DOHH2 (cell line): ENCODE data around the gene FHOD3.

Experiments used
- H3F3A ChIP-seq: fragments of 200-600 bp; sonication (generic), shearing (Covaris generic); 2 replicates; pipeline ENCODE4 v1.6.0; 2016; ENCODE audit warnings: antibody characterized with exemption, mild to moderate bottlenecking; ENCODE audit not compliant: control insufficient read depth, insufficient read depth
- H3K27ac ChIP-seq: fragments of 200-600 bp; sonication (generic); 2 replicates; pipeline ENCODE4 v1.5.1; 2014; ENCODE audit warnings: low read depth, mild to moderate bottlenecking, low read length, moderate library complexity
- H3K27me3 ChIP-seq: fragments of 200-600 bp; sonication (generic); 2 replicates; pipeline ENCODE4 v1.6.1; 2014; ENCODE audit warnings: mild to moderate bottlenecking, low read length, mixed read lengths; ENCODE audit not compliant: control insufficient read depth
- H3K36me3 ChIP-seq: fragments of 200-600 bp; sonication (generic); 2 replicates; pipeline ENCODE4 v1.6.1; 2014; ENCODE audit warnings: mild to moderate bottlenecking, low read length, moderate library complexity, mixed read lengths; ENCODE audit not compliant: control insufficient read depth
- H3K4me1 ChIP-seq: fragments of 200-600 bp; sonication (generic); 2 replicates; pipeline ENCODE4 v1.6.1; 2014; ENCODE audit warnings: mild to moderate bottlenecking, low read length, mixed read lengths; ENCODE audit not compliant: control insufficient read depth
- H3K4me2 ChIP-seq: fragments of 200-600 bp; sonication (generic); 2 replicates; pipeline ENCODE4 v1.6.0; 2014; ENCODE audit warnings: mild to moderate bottlenecking, low read length, moderate library complexity
- H3K4me3 ChIP-seq: fragments of 200-600 bp; sonication (generic); 2 replicates; pipeline ENCODE4 v1.5.1; 2014; ENCODE audit warnings: mild to moderate bottlenecking, low read length, mixed read lengths
- H3K79me2 ChIP-seq: fragments of 200-600 bp; sonication (generic); 2 replicates; pipeline ENCODE4 v1.6.1; 2014; ENCODE audit warnings: mild to moderate bottlenecking, low read length, mixed read lengths; ENCODE audit not compliant: control insufficient read depth
- H3K9me2 ChIP-seq: fragments of 200-600 bp; sonication (generic); replicated peaks from 2 replicates; pipeline ENCODE4 v1.6.1; 2014; ENCODE audit warnings: mild to moderate bottlenecking, low read length, mixed read lengths; ENCODE audit not compliant: control insufficient read depth
- H3K9me3 ChIP-seq: fragments of 200-600 bp; sonication (generic); 2 replicates; pipeline ENCODE4 v1.6.1; 2014; ENCODE audit warnings: antibody characterized with exemption, low read length, mixed read lengths; ENCODE audit not compliant: control insufficient read depth, insufficient read depth
- H4K20me1 ChIP-seq: fragments of 200-600 bp; sonication (generic); 2 replicates; pipeline ENCODE4 v1.6.0; 2014; ENCODE audit warnings: low read depth, mild to moderate bottlenecking, antibody characterized with exemption, low read length, moderate library complexity; ENCODE audit not compliant: control insufficient read depth, insufficient read depth
- EZH2phosphoT487 ChIP-seq: fragments of 200-600 bp; sonication (generic); IDR thresholded peaks from 2 replicates; pipeline ENCODE4 v1.6.1; 2017; ENCODE audit warnings: borderline replicate concordance, mild to moderate bottlenecking, antibody characterized with exemption, low read length, moderate library complexity, mixed read lengths
- TF ChIP-seq, protein P1 (sequence below): fragments of 200-600 bp; sonication (generic); IDR thresholded peaks from one replicate; pipeline ENCODE4 v1.5.1; 2014; ENCODE audit warnings: antibody characterized with exemption, mild to moderate bottlenecking, low read depth, low read length; ENCODE audit not compliant: poor library complexity, severe bottlenecking

FHOD3 gene

DNA sequence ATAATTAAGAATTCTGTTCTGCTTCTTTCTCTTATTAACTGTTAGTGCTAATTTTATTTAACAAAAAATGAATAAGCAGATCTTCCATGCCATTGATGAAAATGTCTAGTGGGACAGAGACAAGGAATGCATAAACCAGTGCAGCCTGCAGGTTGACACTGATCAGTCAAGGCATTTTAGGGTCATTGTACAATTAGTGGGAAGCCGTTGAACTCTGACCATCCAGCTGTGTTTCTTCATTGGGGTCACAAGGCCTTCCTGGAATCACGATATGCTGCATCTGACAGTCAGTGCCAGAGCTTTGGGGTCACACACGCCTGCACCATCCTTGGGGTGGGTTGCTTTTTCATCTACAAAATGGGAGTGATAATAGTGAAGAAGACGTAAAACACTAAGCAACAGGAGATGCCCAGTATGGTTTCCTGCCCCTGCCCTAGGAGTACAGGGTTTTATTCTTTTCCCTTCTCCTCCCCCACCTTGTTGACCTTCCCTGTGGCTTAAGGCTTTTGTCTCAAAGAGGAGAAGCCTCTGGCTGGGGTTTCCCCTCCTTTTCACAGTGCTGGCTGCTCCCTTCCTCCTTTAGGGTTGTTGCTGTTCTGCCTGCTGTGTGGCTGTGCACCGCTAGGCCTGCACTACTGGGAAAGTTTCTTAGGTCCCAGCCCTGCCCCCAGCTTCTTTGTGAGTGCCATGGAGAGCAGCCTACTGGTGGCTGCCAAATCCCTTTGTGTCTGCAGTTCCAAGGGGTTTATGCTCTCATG lies 285.7 kb downstream of the FHOD3 start:
- Histone ChIP-seq H3F3A (no peaks in the 10 kb centered on the region), H3K27ac (no peak overlapping the region), H3K36me3 (no peaks in the 10 kb centered on the region), H4K20me1 (no peaks in the 10 kb centered on the region), H3K79me2 (no peaks in the 10 kb centered on the region), H3K9me2 (no peaks in the 10 kb centered on the region), H3K4me3 (no peak overlapping the region), H3K27me3 (no peaks in the 10 kb centered on the region), H3K4me1 (no peaks in the 10 kb centered on the region), H3K4me2 (no peak overlapping the region), H3K9me3 (no peaks in the 10 kb centered on the region)
- no peak for TF ChIP-seq EZH2phosphoT487
- TF ChIP-seq, protein P1, sequence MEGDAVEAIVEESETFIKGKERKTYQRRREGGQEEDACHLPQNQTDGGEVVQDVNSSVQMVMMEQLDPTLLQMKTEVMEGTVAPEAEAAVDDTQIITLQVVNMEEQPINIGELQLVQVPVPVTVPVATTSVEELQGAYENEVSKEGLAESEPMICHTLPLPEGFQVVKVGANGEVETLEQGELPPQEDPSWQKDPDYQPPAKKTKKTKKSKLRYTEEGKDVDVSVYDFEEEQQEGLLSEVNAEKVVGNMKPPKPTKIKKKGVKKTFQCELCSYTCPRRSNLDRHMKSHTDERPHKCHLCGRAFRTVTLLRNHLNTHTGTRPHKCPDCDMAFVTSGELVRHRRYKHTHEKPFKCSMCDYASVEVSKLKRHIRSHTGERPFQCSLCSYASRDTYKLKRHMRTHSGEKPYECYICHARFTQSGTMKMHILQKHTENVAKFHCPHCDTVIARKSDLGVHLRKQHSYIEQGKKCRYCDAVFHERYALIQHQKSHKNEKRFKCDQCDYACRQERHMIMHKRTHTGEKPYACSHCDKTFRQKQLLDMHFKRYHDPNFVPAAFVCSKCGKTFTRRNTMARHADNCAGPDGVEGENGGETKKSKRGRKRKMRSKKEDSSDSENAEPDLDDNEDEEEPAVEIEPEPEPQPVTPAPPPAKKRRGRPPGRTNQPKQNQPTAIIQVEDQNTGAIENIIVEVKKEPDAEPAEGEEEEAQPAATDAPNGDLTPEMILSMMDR, result no peak

DNA sequence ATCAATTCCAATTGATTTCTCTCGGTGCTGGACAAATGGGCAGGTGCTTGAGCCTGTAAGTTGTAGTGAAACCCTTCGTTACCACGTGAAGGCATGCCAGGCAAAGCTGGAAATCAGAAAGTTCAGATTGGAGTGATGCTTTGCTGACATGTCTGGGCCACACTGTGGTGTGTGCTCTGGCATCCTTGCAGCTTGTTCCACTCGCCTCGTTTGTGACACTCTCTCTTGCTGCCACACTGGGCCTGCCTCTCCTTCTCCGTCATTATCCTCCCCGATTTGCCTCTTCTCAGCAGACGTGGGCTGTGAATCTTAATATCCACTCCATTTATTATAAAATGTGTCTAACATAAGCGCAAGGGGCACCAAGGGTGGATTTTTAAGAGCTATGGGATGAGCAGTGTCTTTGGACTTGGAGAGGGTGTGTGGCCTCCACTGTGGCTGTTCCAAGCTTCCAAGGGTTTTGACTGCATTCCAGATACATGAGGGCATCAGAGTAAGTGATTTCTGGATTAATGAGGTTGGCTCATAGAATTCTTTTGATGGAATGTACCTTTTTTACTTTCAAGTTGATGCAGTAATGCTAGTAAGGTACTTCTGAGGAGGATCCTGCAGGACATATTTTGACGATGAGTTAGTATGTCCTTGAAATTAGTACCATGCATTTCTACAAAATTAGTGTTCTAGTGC lies 292.5 kb downstream of the FHOD3 start:
- H3K9me2 ChIP-seq, result no peaks in the 10 kb centered on the region
- H3K79me2 ChIP-seq, result no peaks in the 10 kb centered on the region
- no peak overlapping the region for H3K4me2 ChIP-seq
- no peaks in the 10 kb centered on the region for H3K36me3 ChIP-seq
- no peak overlapping the region for H3K27ac ChIP-seq
- H3K4me3 ChIP-seq, result no peak overlapping the region
- H4K20me1 ChIP-seq, result no peaks in the 10 kb centered on the region
- no peaks in the 10 kb centered on the region for H3K9me3 ChIP-seq
- no peaks in the 10 kb centered on the region for H3K4me1 ChIP-seq
- H3K27me3 ChIP-seq, result no peaks in the 10 kb centered on the region
- TF ChIP-seq, protein P1, result no peak
- no peak for TF ChIP-seq EZH2phosphoT487
- no peaks in the 10 kb centered on the region for H3F3A ChIP-seq

DNA sequence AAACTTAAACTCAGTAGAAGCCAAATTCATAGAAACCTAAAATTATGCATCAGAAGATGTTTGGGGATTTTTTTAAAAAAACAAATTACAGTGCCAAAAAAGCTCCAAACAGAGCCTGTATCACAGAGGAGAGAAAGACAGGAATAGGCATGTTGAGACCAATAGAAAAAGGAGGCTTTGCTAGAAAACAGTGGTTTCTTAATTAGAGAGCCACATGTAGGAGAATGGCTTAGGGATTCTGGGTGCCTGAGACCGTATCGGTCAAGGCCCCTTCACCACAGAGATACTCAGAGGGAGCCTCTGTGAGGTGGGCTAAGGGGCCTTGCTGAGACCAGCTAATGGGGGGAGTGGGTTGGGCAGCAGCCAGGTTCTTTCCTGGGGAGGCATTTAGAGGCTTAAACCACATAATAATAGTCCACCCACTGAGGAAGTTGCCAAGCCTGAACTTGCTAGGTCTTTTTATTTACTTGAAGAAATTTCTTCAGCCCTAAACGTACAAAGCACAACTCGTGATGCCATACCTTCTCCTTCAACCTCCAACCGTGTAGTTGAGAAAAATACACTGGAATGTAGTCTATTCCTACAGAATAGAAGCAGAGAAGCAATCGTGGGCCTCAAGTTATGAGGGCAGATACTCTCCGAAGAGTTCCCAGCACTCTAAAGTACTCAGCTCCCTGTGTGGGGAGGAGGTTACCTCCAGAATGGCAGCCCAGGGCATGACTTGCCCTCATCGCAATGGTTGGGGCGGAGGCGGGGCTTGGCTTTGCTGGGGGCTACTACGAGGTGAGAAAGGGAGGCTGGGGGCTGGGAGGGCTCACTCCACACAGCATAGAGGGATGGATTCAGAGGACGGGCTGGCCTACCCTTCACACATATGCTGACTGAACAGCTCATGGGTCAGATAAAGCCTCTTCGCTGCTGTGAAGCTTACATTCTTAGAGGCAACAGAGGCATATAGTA lies 293.4 kb downstream of the FHOD3 start:
- Histone ChIP-seq H3F3A (no peaks in the 10 kb centered on the region), H3K36me3 (no peaks in the 10 kb centered on the region), H3K4me3 (no peak overlapping the region), H3K9me2 (no peaks in the 10 kb centered on the region), H3K27ac (no peak overlapping the region), H3K79me2 (no peaks in the 10 kb centered on the region), H4K20me1 (no peaks in the 10 kb centered on the region), H3K4me1 (no peaks in the 10 kb centered on the region), H3K4me2 (no peak overlapping the region), H3K9me3 (no peaks in the 10 kb centered on the region), H3K27me3 (no peaks in the 10 kb centered on the region)
- no peak for TF ChIP-seq EZH2phosphoT487
- TF ChIP-seq, protein P1, result no peak
